Spleen (tissue), 11 donors: Measurements from ENCODE around the gene ASB1. TPM values are rescaled to one million over a fixed set of nuclear protein-coding genes. Genes with fewer than 3 reads are reported as not detected.

Source experiments
- DNase-seq: peaks from one replicate; pipeline ENCODE4 v3.0.0-alpha.2; 2020
- H3K27ac ChIP-seq, 8 donors: fragments of 200-600 bp; sonication (generic) in 7 of 8; 1 replicate in 4 of 8; 2 replicates in 4 of 8; pipeline versions ENCODE4 v1.5.0 to v1.8.0; 2016 to 2021; ENCODE audit warnings: inconsistent platforms in 4 of 8, mild to moderate bottlenecking in 4 of 8, moderate library complexity in 1 of 8
- H3K27me3 ChIP-seq, 7 donors: fragments of 200-600 bp; sonication (generic) in 6 of 7; replicated peaks in 1 of 7; 1 replicate in 4 of 7; 2 replicates in 3 of 7; pipeline versions ENCODE4 v1.5.0 to v1.8.0; 2016 to 2021; ENCODE audit warnings: inconsistent platforms in 3 of 7, mild to moderate bottlenecking in 1 of 7
- H3K36me3 ChIP-seq, 6 donors: fragments of 200-600 bp; sonication (generic) in 5 of 6; 1 replicate in 4 of 6; 2 replicates in 2 of 6; pipeline versions ENCODE4 v1.5.0 to v1.8.0; 2016 to 2021; ENCODE audit warnings: inconsistent platforms in 2 of 6
- H3K4me1 ChIP-seq, 6 donors: fragments of 200-600 bp; sonication (generic) in 5 of 6; 1 replicate in 3 of 6; 2 replicates in 3 of 6; pipeline versions ENCODE4 v1.5.0 to v1.8.0; 2016 to 2021; ENCODE audit warnings: inconsistent platforms in 3 of 6
- H3K4me3 ChIP-seq, 8 donors: fragments of 200-600 bp; sonication (generic) in 7 of 8; 1 replicate in 4 of 8; 2 replicates in 4 of 8; pipeline versions ENCODE4 v1.5.0 to v1.8.0; 2016 to 2021; ENCODE audit warnings: inconsistent platforms in 4 of 8, mild to moderate bottlenecking in 4 of 8, moderate library complexity in 2 of 8
- H3K9me3 ChIP-seq, 8 donors: fragments of 200-600 bp; sonication (generic) in 7 of 8; 1 replicate in 4 of 8; 2 replicates in 4 of 8; pipeline versions ENCODE4 v1.5.0 to v1.8.0; 2016 to 2021; ENCODE audit warnings: inconsistent platforms in 4 of 8
- CTCF ChIP-seq, 11 experiments: fragments of 200-600 bp in 7 of 11; fragments of 450-650 bp in 4 of 11; sonication (generic) in 4 of 11; IDR thresholded peaks in 8 of 11; conservative IDR thresholded peaks in 3 of 11; 1 replicate in 7 of 11; 2 replicates in 4 of 11; pipeline versions ENCODE4 v1.4.0 to v1.8.0; 2016 to 2021; ENCODE audit warnings: antibody characterized with exemption in 11 of 11, inconsistent platforms in 4 of 11, mild to moderate bottlenecking in 1 of 11
- POLR2A ChIP-seq, 3 donors: fragments of 450-650 bp; IDR thresholded peaks; one replicate each; pipeline ENCODE4 v1.5.1; 2017; ENCODE audit warnings: antibody characterized with exemption in 3 of 3, mild to moderate bottlenecking in 1 of 3
- POLR2AphosphoS5 ChIP-seq, 3 donors: sonication (generic); formaldehyde crosslinking; IDR thresholded peaks; one replicate each; pipeline ENCODE4 v1.5.1; 2017; ENCODE audit warnings: antibody characterized with exemption in 3 of 3
- WGBS, 5 donors: extraction: QIAGEN DNeasy Blood & Tissue Kit in 3 of 5; methylation state at CpG; one replicate each; pipeline versions ENCODE4 v1.1.5 to v1.1.7; 2013 to 2018; 5-methylcytosine and 5-hydroxymethylcytosine counted together
- intact Hi-C: fragments of 100-400 bp; cut with DNase I; formaldehyde crosslinking; loops from one replicate; pipeline ENCODE4 v1.15.0; 2023; ENCODE audit warnings: low total_unique reads
- polyA plus RNA-seq, 3 donors: library from polyadenylated mRNA; stranded (reverse); fragments of 200-250 nt; gene quantifications; one replicate each; pipeline ENCODE4 v1.2.1, GENCODE V29; 2013
- total RNA-seq, 7 donors: library from RNA; depleted of rRNA in 3 of 7; stranded (reverse); fragments of >200 nt in 3 of 7; fragmentation: NEBNext Ultra II Directional in 4 of 7; extraction: Animal tissue kit (Norgen Biotek cat#: 25700) in 4 of 7; gene quantifications; one replicate each; pipeline versions ENCODE4 v1.1.0 to v1.2.1, GENCODE V29; 2016 to 2021
- donor health status: healthy with polysubstance abuse.
- donor health status: DM: no; HTN: no; CAD: no; lungs with moderate emphysema.
- donor health status: DM: no; HTN: no; CAD: no.
- donor health status: Bipolar disorder and iron deficiency.
- donor health status: healthy.
- donor health status: DM: no; HTN: no; CAD: no.
- donor health status: DM: yes; HTN: yes; CAD: no.

The ASB1 gene
- total and polyA plus RNA-seq, 10 donors: 17.5 to 33.1 (median 26.5) TPM

DNA sequence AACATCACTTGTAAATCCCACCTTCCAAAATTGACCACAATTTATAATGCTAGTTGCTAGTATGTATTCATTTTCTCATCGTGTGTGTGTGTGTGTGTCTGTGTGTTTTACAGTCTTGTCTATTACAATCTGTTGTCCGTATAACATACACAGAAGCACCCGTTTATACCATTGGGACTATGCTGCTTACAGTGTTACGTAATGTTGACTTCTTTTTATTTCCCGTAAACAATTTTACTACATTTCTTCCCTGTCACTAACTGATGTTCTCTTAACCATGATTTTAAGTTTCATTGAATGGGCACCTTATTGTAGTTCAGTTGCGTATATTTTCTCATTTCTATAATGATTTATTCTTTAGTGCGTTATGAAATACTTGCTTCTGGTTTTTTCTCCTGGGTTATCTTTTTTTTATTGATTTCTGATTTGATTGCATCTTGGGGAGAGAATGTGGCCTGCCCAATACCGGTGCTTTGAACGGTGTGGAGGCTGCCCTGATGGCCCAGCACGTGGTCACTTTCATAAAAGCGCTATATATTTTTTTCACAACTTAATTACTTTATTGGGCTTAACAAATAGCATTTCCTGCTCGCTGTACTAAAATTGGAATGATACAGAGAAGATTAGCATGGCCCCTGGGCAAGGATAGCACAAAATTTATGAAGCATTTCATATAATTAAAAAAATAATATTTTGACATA is 14.5 kb upstream of the ASB1 start:
- H3K4me1 ChIP-seq: no peaks in the 10 kb centered on the region
- H3K9me3 ChIP-seq: peaks cover 0 to 17% (median 11%) of the 10 kb centered on the region in 8 donors
- DNase-seq: no peak
- no peak for TF ChIP-seq CTCF (IDR thresholded peaks at IDR 0.05 in 8 of 11, conservative IDR thresholded peaks at IDR 0.05 in 3 of 11)
- no peak for TF ChIP-seq POLR2A (IDR thresholded peaks at IDR 0.05)
- no peak for TF ChIP-seq POLR2AphosphoS5 (IDR thresholded peaks at IDR 0.05)
- H3K4me3 ChIP-seq: no peak overlapping the region
- 87 to 94% (median 89%) methylated on average over 12 of the region's 12 CpGs for WGBS, 5 donors
- H3K27me3 ChIP-seq: no peaks in the 10 kb centered on the region
- H3K27ac ChIP-seq: no peak overlapping the region
- H3K36me3 ChIP-seq: peaks cover 0 to 9% (median 0%) of the 10 kb centered on the region in 6 donors
- intact Hi-C loops: no loop called here

- WGBS, 5 donors: 87 to 92% (median 91%) methylated on average over 2 of the region's 2 CpGs
- no peak overlapping the region for H3K4me3 ChIP-seq
- no peak for TF ChIP-seq CTCF (IDR thresholded peaks at IDR 0.05 in 8 of 11, conservative IDR thresholded peaks at IDR 0.05 in 3 of 11)
- TF ChIP-seq POLR2A (IDR thresholded peaks at IDR 0.05): no peak
- TF ChIP-seq POLR2AphosphoS5 (IDR thresholded peaks at IDR 0.05): no peak
- H3K9me3 ChIP-seq: peaks cover 0 to 17% (median 11%) of the 10 kb centered on the region in 8 donors
- no peak for DNase-seq
- intact Hi-C loops: no loop called here
- no peaks in the 10 kb centered on the region for H3K4me1 ChIP-seq
- H3K36me3 ChIP-seq: no peaks in the 10 kb centered on the region
- no peak overlapping the region for H3K27ac ChIP-seq
- no peaks in the 10 kb centered on the region for H3K27me3 ChIP-seq
Observed at GRCh38 chr2:238413368-238413767, 13.4 kb upstream of the ASB1 start.

GRCh38 chr2:238415036-238415764 is 11.5 kb upstream of the ASB1 start:
- Histone ChIP-seq H3K4me1 (no peaks in the 10 kb centered on the region), H3K9me3 (peaks cover 0 to 17% (median 11%) of the 10 kb centered on the region in 8 donors), H3K4me3 (no peak overlapping the region), H3K36me3 (no peaks in the 10 kb centered on the region), H3K27me3 (no peaks in the 10 kb centered on the region), H3K27ac (no peak overlapping the region)
- whole genome bisulfite sequencing, 5 donors: 86 to 89% (median 87%) methylated on average over 11 to 12 of the region's 12 CpGs
- DNase-seq: no peak
- intact Hi-C loops: no loop called here
- TF ChIP-seq POLR2A (IDR thresholded peaks at IDR 0.05) (no peak), POLR2AphosphoS5 (IDR thresholded peaks at IDR 0.05) (no peak), CTCF (IDR thresholded peaks at IDR 0.05 in 8 of 11, conservative IDR thresholded peaks at IDR 0.05 in 3 of 11) (no peak)

DNA sequence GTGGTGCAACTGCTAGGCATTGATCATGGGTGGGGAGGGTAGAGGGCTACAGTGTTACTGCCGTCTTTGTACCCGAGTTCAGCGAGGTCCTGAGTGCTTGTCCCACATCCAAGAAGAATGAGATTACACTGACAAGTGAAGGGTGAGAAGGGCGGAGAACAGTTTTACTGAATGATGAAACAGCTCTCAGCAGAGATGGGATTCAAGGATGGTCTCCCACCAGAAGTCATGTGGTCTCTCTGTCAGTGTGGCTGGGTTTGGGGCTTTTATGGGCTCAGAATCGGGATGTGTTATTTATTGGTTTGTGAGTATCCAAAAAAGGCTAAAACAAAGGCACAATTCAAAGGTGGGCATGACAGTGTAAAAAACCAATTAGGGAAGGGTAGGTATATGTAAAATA is 10.8 kb upstream of the ASB1 start:
- no peak for DNase-seq
- H3K4me3 ChIP-seq: no peak overlapping the region
- H3K4me1 ChIP-seq: no peaks in the 10 kb centered on the region
- WGBS, 5 donors: 94 to 96% (median 95%) methylated on average over 5 of the region's 5 CpGs
- no peaks in the 10 kb centered on the region for H3K36me3 ChIP-seq
- intact Hi-C loops: no loop called here
- H3K27ac ChIP-seq: no peak overlapping the region
- H3K27me3 ChIP-seq: no peaks in the 10 kb centered on the region
- H3K9me3 ChIP-seq: peaks cover 0 to 17% (median 11%) of the 10 kb centered on the region in 8 donors
- no peak for TF ChIP-seq POLR2A (IDR thresholded peaks at IDR 0.05)
- TF ChIP-seq POLR2AphosphoS5 (IDR thresholded peaks at IDR 0.05): no peak
- TF ChIP-seq CTCF (IDR thresholded peaks at IDR 0.05 in 8 of 11, conservative IDR thresholded peaks at IDR 0.05 in 3 of 11): no peak
